ENCODE measurements around the gene NDUFV2.
"Not testable (repeated sequence)": the region's sequence is repeated elsewhere in the genome, so short reads cannot be mapped to it uniquely, and the experiment has no call there.

Gene NDUFV2

DNA sequence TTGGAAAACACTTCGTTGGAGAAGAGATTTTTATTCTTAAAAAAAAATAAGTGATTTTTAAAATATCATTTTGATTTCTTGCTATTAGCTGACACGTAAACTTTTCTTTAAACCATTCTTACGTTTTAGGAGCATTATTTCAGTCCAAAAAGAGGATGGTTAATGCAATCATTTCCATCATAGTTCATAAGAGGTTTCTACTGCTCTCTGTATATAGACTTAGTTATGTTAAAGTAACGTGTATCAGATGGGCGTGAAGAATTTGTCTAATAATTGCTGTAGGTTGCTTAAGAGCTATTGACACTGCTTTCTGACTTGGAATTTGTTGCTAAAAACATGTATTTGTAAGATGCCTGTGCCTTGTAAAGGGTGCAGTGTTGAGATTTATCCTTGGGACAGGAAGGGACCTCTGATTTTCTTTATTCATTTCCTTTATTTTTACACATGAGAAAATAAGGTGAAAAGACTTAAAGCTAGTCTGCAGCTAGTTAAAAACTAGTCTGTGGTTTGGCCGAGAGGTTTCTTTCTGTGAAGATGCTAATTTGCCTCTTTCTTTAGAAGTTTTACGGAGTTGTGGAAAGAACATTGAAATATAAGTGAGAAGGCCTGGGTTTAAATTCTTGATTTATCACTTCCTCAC lies 37.0 kb downstream of the NDUFV2 start:
- Histone ChIP-seq H3K4me1 (ENCODE audit: insufficient read depth, low read length) (no peaks in the 10 kb centered on the region), H3K9ac (ENCODE audit: low read depth, low read length) (peak overlapping the region; percentile 6; the same call in 1 of the 2 replicates), H3K36me3 (ENCODE audit: insufficient read depth, low read length) (no peaks in the 10 kb centered on the region; the same call in 1 of the 2 replicates), H3K9me3 (ENCODE audit: control insufficient read depth, insufficient read depth, low read length) (no peaks in the 10 kb centered on the region)

DNA sequence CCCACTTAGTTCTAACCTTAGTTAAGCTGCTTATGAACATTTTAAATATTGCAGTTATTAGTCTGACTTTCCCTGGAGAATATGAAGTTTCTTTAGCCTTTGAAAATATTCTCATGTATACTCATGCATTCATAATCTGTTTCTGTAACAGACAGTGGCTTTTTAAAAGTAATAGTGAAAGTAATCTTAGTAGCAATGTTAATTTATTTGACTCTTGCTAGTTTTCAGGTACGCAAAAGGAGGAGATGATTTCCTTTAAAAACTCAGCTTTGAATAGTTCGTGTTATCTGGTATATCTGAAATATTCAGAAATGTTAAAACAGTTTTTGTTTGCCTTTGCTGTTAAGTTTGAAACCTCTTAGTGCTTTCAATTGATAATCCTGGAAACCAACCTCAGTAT lies 37.9 kb downstream of the NDUFV2 start:
- Histone ChIP-seq H3K36me3 (ENCODE audit: insufficient read depth, low read length) (no peaks in the 10 kb centered on the region), H3K9ac (ENCODE audit: low read depth, low read length) (no peak overlapping the region), H3K4me1 (ENCODE audit: insufficient read depth, low read length) (no peaks in the 10 kb centered on the region), H3K9me3 (ENCODE audit: control insufficient read depth, insufficient read depth, low read length) (no peaks in the 10 kb centered on the region)

DNA sequence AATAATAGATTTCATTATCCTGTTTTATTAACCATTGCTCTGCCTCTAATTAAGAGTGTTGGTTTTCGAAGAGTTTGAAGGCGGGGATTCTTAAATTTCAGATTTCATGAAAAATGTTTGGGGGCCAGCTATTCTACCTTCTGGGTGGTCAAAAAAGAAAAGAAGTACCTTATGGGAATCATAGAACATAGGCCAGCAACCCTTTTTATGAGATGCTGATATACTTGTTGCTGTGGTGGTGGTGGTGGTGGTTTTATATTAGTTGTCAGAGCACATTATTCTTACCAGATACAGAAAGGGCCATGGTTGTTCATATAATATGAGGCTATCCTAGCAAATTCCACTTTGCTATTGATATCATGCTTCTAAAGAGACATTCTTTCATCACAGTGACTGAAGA lies 38.5 kb downstream of the NDUFV2 start:
- Histone ChIP-seq H3K9me3 (ENCODE audit: control insufficient read depth, insufficient read depth, low read length) (no peaks in the 10 kb centered on the region), H3K36me3 (ENCODE audit: insufficient read depth, low read length) (no peaks in the 10 kb centered on the region), H3K4me1 (ENCODE audit: insufficient read depth, low read length) (no peaks in the 10 kb centered on the region), H3K9ac (ENCODE audit: low read depth, low read length) (no peak overlapping the region)

DNA sequence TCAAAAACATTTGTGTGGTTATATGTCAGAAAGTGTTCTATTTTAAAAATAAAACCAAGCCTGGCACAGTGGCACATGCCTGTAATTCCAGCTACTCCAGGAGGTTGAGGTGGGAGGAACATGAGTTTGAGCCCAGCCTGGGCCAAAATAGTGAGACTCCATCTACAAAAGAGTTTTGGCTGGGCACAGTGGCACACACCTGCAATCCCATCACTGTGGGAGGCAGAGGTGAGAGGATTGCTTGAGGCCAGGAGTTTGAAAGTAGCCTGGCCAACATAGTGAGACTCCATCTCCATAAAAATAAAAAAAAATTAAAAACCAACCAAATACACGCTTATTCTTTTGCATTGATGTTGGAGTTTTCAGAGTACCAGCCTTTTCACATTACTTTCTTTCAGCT lies 43.7 kb downstream of the NDUFV2 start:
- Histone ChIP-seq H3K9me3 (ENCODE audit: control insufficient read depth, insufficient read depth, low read length) (no peaks in the 10 kb centered on the region), H3K36me3 (ENCODE audit: insufficient read depth, low read length) (no peaks in the 10 kb centered on the region), H3K9ac (ENCODE audit: low read depth, low read length) (no peak overlapping the region), H3K4me1 (ENCODE audit: insufficient read depth, low read length) (peaks cover 3% of the 10 kb centered on the region; the same call in 1 of the 2 replicates)

DNA sequence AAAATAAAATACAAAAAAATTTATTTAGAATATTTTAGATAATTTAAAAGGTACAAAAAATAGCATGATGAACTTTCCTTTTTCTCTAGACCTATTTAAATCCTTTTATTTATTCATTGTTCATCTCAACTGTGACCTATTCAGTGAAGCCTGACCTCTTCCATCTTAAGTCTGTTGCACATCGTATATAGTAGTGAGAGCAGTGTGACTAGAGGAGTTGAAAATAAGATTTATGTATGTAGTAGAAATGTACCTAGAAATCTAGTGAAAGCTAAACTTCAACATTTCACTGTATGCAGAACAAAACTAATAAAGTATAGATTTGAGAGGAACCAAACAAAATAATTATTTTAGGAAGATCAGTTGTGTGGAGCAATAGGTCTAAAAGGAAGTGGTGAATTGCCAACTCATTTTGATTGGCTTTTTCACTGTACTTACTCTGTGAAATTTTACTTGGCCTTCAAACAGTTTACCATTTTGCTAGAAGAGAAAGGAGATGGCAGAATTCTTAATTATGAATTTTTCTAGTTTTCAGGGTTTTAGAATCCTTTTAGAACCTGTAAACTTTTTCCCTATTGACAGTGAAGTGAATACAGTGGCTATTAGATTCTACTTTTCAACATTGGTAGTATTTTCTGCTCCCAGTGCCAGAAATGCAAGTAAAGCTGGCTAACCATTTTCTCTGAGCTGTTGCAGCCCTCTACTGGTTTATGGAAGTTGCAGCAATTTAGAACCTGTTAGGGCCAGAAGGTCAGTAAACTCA lies 45.1 kb downstream of the NDUFV2 start:
- Histone ChIP-seq H3K4me1 (ENCODE audit: insufficient read depth, low read length) (peaks cover 3% of the 10 kb centered on the region; the same call in 1 of the 2 replicates), H3K36me3 (ENCODE audit: insufficient read depth, low read length) (no peaks in the 10 kb centered on the region), H3K9me3 (ENCODE audit: control insufficient read depth, insufficient read depth, low read length) (no peaks in the 10 kb centered on the region), H3K9ac (ENCODE audit: low read depth, low read length) (no peak overlapping the region)

DNA sequence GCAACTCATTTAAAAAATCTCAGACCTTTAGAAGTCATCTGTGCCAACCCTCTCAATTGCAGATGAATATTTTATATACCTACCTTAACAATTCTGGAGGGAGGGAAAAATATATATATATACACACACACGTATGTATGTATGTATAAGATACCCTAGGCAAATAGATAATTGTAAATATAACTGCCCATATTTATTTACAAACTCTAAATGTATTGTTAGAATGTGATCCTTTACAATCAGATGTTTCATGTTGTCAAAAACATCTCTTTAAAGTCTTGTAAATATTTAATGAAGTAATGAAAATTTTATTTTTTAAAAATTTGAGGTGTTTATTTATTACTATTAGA lies 45.7 kb downstream of the NDUFV2 start:
- Histone ChIP-seq H3K9me3 (ENCODE audit: control insufficient read depth, insufficient read depth, low read length) (no peaks in the 10 kb centered on the region), H3K4me1 (ENCODE audit: insufficient read depth, low read length) (peaks cover 3% of the 10 kb centered on the region; the same call in 1 of the 2 replicates), H3K9ac (ENCODE audit: low read depth, low read length) (no peak overlapping the region), H3K36me3 (ENCODE audit: insufficient read depth, low read length) (no peaks in the 10 kb centered on the region)

DNA sequence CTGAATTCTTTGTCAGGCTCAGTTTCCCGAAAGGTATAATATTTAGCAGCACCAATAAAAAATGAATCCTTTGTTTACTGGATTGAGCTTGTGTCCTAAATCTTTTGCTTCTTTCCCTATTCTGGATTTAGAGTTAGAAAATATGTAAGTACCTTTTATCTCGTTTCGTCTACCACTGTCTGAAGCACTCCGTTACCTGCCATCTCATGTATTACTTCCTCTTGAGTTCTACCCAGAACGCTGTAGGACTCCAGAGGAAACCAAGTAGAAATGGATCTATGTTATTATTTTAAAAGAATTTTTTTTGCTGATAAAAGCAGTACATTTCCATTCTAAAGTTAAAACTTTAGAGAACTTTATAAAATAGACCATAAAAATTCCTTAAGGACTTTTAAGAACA lies 47.6 kb downstream of the NDUFV2 start:
- Histone ChIP-seq H3K9ac (ENCODE audit: low read depth, low read length) (no peak overlapping the region), H3K4me1 (ENCODE audit: insufficient read depth, low read length) (peaks cover 3% of the 10 kb centered on the region; the same call in 1 of the 2 replicates), H3K9me3 (ENCODE audit: control insufficient read depth, insufficient read depth, low read length) (no peaks in the 10 kb centered on the region), H3K36me3 (ENCODE audit: insufficient read depth, low read length) (no peaks in the 10 kb centered on the region)

DNA sequence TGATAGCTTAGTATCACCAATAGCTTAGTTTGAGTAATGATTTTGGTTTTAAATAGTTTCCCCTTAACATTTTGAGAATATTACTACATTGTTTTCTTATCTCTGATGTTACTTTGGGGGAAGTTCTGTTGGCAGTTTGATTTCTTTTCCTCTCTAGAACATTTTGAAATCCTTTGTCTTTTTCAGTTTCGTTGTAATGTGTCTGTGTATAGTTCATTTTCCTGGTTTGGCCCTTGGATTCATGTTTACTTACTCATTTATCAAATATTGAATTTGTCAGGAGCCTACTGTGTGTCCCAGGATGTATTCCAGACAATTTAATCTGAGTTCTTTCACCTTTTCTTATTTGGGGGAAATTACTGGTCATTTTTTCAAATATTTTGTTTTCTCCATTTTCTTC lies 50.8 kb downstream of the NDUFV2 start:
- Histone ChIP-seq H3K9ac (ENCODE audit: low read depth, low read length) (no peak overlapping the region), H3K36me3 (ENCODE audit: insufficient read depth, low read length) (no peaks in the 10 kb centered on the region), H3K9me3 (ENCODE audit: control insufficient read depth, insufficient read depth, low read length) (no peaks in the 10 kb centered on the region), H3K4me1 (ENCODE audit: insufficient read depth, low read length) (no peaks in the 10 kb centered on the region)

DNA sequence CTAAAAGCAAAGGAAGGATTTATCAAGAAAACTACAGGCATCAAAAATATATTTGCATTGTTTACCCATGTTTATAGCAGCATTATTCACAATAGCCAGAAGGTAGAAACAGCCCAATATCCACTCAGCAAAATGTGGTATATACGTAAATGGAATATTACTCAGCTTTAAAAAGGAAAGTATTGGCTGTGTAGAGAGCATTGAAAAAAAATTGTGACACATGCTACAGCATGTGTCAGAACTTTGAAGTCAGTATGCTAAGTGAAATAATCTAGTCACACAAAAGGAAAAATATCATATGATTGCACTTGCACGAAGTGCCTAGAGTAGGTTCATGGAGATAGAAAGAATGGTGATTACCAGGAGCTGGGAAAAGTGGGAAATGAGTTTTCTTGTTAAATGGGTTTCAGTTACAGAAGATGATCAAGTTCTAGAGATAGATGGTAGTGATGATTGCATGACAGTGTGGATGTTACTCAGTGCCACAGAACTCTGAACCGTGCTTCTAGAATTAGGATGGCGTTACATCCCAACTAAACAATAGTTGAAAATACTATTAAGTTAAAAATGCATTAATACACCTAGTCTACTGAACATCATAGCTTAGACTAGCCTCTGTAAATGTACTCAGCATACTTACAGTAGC lies 54.2 kb downstream of the NDUFV2 start:
- H3K9ac ChIP-seq (ENCODE audit: low read depth, low read length): no peak overlapping the region
- no peaks in the 10 kb centered on the region for H3K4me1 ChIP-seq (ENCODE audit: insufficient read depth, low read length)
- H3K36me3 ChIP-seq (ENCODE audit: insufficient read depth, low read length): no peaks in the 10 kb centered on the region
- H3K9me3 ChIP-seq (ENCODE audit: control insufficient read depth, insufficient read depth, low read length): no peaks in the 10 kb centered on the region

DNA sequence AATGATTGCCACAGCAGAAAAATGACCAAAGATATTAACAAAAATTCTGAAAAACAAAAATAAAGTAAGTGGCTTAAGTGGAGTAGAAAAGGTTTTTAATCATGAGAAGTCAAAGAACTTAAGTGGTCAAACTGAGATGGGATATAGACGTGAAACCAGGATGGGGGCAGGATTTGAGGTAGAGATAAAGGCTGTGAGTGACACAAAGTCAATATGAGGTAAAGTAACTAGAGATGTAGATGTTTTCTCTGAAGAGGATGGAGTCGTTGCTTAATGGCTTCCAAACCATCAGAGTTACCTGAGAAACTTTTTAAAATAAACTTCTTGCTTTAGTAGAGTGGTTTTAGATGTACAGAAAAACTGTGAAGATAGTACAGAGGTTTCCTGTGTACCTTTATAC lies 55.3 kb downstream of the NDUFV2 start:
- Histone ChIP-seq H3K36me3 (ENCODE audit: insufficient read depth, low read length) (no peaks in the 10 kb centered on the region), H3K9ac (ENCODE audit: low read depth, low read length) (no peak overlapping the region), H3K4me1 (ENCODE audit: insufficient read depth, low read length) (no peaks in the 10 kb centered on the region), H3K9me3 (ENCODE audit: control insufficient read depth, insufficient read depth, low read length) (no peaks in the 10 kb centered on the region)

DNA sequence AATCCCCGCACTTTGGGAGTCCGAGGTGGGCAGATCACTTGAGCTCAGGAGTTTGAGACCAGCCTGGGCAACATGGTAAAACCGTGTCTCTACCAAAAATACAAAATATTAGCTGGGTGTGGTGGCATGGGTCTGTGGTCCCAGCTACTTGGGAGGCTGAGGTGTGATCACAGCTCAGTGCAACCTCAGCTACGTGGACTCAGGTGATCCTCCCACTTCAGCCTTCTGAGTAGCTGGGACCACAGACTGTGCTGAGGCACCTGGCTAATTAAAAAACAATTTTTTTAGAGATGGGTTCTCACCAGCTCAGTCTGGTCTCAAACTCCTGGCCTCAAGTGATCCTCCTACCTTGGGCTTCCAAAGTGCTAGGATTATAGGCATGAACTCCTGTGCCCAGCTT lies 57.5 kb downstream of the NDUFV2 start:
- Histone ChIP-seq H3K9ac (ENCODE audit: low read depth, low read length) (no peak overlapping the region), H3K36me3 (ENCODE audit: insufficient read depth, low read length) (no peaks in the 10 kb centered on the region), H3K4me1 (ENCODE audit: insufficient read depth, low read length) (no peaks in the 10 kb centered on the region), H3K9me3 (ENCODE audit: control insufficient read depth, insufficient read depth, low read length) (peaks cover 6% of the 10 kb centered on the region; the same call in 1 of the 2 replicates)

DNA sequence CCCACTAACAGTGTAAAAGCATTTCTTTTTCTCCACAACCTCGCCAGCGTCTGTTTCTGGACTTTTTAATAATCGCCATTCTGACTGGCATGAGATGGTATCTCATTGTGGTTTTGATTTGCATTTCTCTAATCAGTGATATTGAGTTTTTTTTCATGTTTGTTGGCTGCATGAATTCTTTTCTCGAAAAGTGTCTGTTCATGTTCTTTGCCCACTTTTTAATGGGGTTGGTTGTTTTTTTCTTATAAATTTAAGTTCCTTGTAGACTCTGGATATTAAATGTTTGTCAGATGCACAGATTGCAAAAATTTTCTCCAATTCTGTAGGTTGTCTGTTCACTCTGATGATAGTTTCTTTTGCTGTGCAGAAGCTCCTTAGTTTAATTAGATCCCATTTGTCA lies 60.2 kb downstream of the NDUFV2 start:
- not testable (repeated sequence) for H3K36me3 ChIP-seq (ENCODE audit: insufficient read depth, low read length); H3K9me3 ChIP-seq (ENCODE audit: control insufficient read depth, insufficient read depth, low read length)

DNA sequence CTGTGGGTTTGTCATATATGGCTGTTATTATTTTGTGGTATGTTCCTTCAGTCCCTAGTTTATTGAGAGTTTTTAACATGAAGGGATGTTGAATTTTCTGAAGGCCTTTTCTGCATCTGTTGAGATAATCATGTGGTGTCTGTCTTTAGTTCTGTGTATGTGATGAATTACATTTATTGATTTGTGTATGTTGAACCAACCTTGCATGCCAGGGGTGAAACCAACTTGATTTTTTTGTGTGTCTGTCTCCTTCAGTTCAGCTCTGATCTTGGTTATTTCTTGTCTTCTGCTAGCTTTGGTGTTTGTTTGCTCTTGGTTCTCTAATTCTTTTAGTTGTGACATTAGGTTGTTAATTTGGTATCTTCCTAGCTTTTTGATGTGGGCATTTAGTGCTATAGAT lies 61.6 kb downstream of the NDUFV2 start:
- H3K36me3 ChIP-seq (ENCODE audit: insufficient read depth, low read length); H3K4me1 ChIP-seq (ENCODE audit: insufficient read depth, low read length); H3K9ac ChIP-seq (ENCODE audit: low read depth, low read length); H3K9me3 ChIP-seq (ENCODE audit: control insufficient read depth, insufficient read depth, low read length): not testable (repeated sequence)

More for the DNA sequence above, 60.2 kb downstream of the NDUFV2 start:
- H3K9ac ChIP-seq (ENCODE audit: low read depth, low read length); H3K4me1 ChIP-seq (ENCODE audit: insufficient read depth, low read length): not testable (repeated sequence)

DNA sequence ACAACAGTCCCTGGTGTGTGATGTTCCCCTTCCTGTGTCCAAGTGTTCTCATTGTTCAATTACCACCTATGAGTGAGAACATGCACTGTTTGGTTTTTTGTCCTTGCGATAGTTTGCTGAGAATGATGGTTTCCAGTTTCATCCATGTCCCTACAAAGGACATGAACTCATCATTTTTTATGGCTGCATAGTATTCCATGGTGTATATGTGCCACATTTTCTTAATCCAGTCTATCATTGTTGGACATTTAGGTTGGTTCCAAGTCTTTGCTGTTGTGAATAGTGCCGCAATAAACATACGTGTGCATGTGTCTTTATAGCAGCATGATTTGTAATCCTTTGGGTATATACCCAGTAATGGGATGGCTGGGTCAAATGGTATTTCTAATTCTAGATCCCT lies 63.4 kb downstream of the NDUFV2 start:
- H3K9me3 ChIP-seq (ENCODE audit: control insufficient read depth, insufficient read depth, low read length); H3K4me1 ChIP-seq (ENCODE audit: insufficient read depth, low read length); H3K36me3 ChIP-seq (ENCODE audit: insufficient read depth, low read length); H3K9ac ChIP-seq (ENCODE audit: low read depth, low read length): not testable (repeated sequence)

DNA sequence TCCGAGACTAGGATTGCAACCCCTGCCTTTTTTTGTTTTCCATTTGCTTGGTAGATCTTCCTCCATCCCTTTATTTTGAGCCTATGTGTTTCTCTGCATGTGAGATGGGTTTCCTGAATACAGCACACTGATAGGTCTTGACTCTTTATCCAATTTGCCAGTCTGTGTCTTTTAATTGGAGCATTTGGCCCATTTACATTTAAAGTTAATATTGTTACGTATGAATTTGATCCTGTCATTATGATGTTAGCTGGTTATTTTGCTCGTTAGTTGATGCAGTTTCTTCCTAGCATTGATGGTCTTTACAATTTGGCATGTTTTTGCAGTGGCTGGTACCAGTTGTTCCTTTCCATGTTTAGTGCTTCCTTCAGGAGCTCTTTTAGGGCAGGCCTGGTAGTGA lies 67.0 kb downstream of the NDUFV2 start:
- not testable (repeated sequence) for H3K9ac ChIP-seq (ENCODE audit: low read depth, low read length); H3K36me3 ChIP-seq (ENCODE audit: insufficient read depth, low read length); H3K4me1 ChIP-seq (ENCODE audit: insufficient read depth, low read length)

More for the DNA sequence above, 67.0 kb downstream of the NDUFV2 start:
- not testable (repeated sequence) for H3K9me3 ChIP-seq (ENCODE audit: control insufficient read depth, insufficient read depth, low read length)
